ENCODE data around the gene GPATCH8.
"Not testable (repeated sequence)": the region's sequence is repeated elsewhere in the genome, so short reads cannot be mapped to it uniquely, and the experiment has no call there.

Gene GPATCH8

GRCh38 chr17:44523672-44523972 lies 20.4 kb upstream of the GPATCH8 start:
- no peak for DNase-seq

- DNase-seq: peak; percentile 92
Measured at GRCh38 chr17:44522883-44523671, 19.9 kb upstream of the GPATCH8 start.

GRCh38 chr17:44518032-44518431 lies 14.8 kb upstream of the GPATCH8 start:
- DNase-seq: no peak

GRCh38 chr17:44511241-44512134 lies 8.3 kb upstream of the GPATCH8 start:
- DNase-seq: peak; percentile 62

GRCh38 chr17:44506939-44507604 lies 3.9 kb upstream of the GPATCH8 start:
- DNase-seq: not testable (repeated sequence)

- peak; percentile 28 for DNase-seq
Measured at GRCh38 chr17:44502598-44503146, 534 bp downstream of the GPATCH8 start.

- peak; percentile 37 for DNase-seq
Measured at GRCh38 chr17:44501866-44502375, 1.3 kb downstream of the GPATCH8 start.

GRCh38 chr17:44499722-44500121 lies 3.5 kb downstream of the GPATCH8 start:
- no peak for DNase-seq

- DNase-seq: no peak
Measured at GRCh38 chr17:44496815-44497214, 6.4 kb downstream of the GPATCH8 start.

- no peak for DNase-seq
Measured at GRCh38 chr17:44493339-44493738, 9.9 kb downstream of the GPATCH8 start.

GRCh38 chr17:44492706-44493272 lies 10.4 kb downstream of the GPATCH8 start:
- no peak for DNase-seq

- DNase-seq: no peak
Measured at GRCh38 chr17:44489581-44489980, 13.6 kb downstream of the GPATCH8 start.

- DNase-seq: no peak
Measured at GRCh38 chr17:44487170-44487569, 16.0 kb downstream of the GPATCH8 start.

GRCh38 chr17:44473367-44473766 lies 29.8 kb downstream of the GPATCH8 start:
- DNase-seq: no peak

GRCh38 chr17:44469676-44470075 lies 33.5 kb downstream of the GPATCH8 start:
- no peak for DNase-seq

GRCh38 chr17:44467108-44467507 lies 36.1 kb downstream of the GPATCH8 start:
- DNase-seq: no peak

GRCh38 chr17:44466339-44466738 lies 36.9 kb downstream of the GPATCH8 start:
- DNase-seq: no peak

- no peak for DNase-seq
Measured at GRCh38 chr17:44465897-44466296, 37.3 kb downstream of the GPATCH8 start.

GRCh38 chr17:44465276-44465675 lies 37.9 kb downstream of the GPATCH8 start:
- DNase-seq: no peak

- no peak for DNase-seq
Measured at GRCh38 chr17:44464037-44464436, 39.2 kb downstream of the GPATCH8 start.

- DNase-seq: no peak
Measured at GRCh38 chr17:44451832-44452231, 51.4 kb downstream of the GPATCH8 start.

- no peak for DNase-seq
Measured at GRCh38 chr17:44451016-44451627, 52.1 kb downstream of the GPATCH8 start.

All from hematopoietic multipotent progenitor cell treated with erythropoietin and hydrocortisone succinate and interleukin-3 and kit ligand, for 4 days (in vitro differentiated cells).